ENCODE measurements around the gene UBE2O. TPM values are rescaled to one million over a fixed set of nuclear protein-coding genes. Genes with fewer than 3 reads are reported as not detected.

Gene UBE2O
- total RNA-seq, 1 experiment from 2014 or later: 57.4 TPM

- no peaks in the 10 kb centered on the region for H3K9me3 ChIP-seq (ENCODE audit: low read depth, low read length, poor library complexity, severe bottlenecking)
- no TSS peak for BruUV-seq (replicated peaks)
- intact Hi-C loops (cut with micrococcal nuclease; ENCODE audit: unreplicated experiment): loop anchor here (5.0 kb wide), 1 partner anchor 198 kb away; no protein-coding TSS in a partner anchor
- ChIA-PET CTCF (no interaction called here), POLR2A (ENCODE audit: low non-redundant PET) (no interaction called here)
- H3K27me3 ChIP-seq (replicated peaks; ENCODE audit: insufficient read depth, low read depth, low read length, poor library complexity): no peaks in the 10 kb centered on the region
- TF ChIP-seq CTCF (conservative IDR thresholded peaks at IDR 0.05; ENCODE audit: low read depth, low read length): no peak
- TF ChIP-seq EZH2 (IDR thresholded peaks at IDR 0.05; ENCODE audit: borderline replicate concordance, low read depth, low read length, poor library complexity, severe bottlenecking): no peak
- DNase-seq (ENCODE audit: low spot score): no peak
- H3K4me1 ChIP-seq (ENCODE audit: insufficient read depth, low read length, poor library complexity, severe bottlenecking): peaks cover 51% of the 10 kb centered on the region
- H3K36me3 ChIP-seq (ENCODE audit: insufficient read depth, low read length, poor library complexity, severe bottlenecking): no peaks in the 10 kb centered on the region
- peak overlapping the region; percentile 44 for H3K27ac ChIP-seq (ENCODE audit: low read depth, low read length, poor library complexity, severe bottlenecking)
- peak overlapping the region; percentile 69 for H3K4me3 ChIP-seq (ENCODE audit: low read depth, low read length, poor library complexity, severe bottlenecking)
Observed at GRCh38 chr17:76500747-76501017, 47.7 kb upstream of the UBE2O start.

GRCh38 chr17:76500074-76500746, 47.3 kb upstream of the UBE2O start:
- ChIA-PET POLR2A (ENCODE audit: low non-redundant PET) (interaction anchor here (0.8 kb wide), 1 partner anchor 19 kb away, joined by 3 read pairs; no protein-coding TSS in a partner anchor), CTCF (interaction anchor here (0.5 kb wide), 1 partner anchor 35 kb away, joined by 7 read pairs; no protein-coding TSS in a partner anchor)
- H3K9me3 ChIP-seq (ENCODE audit: low read depth, low read length, poor library complexity, severe bottlenecking): no peaks in the 10 kb centered on the region
- intact Hi-C loops (cut with micrococcal nuclease; ENCODE audit: unreplicated experiment): loop anchor here (5.0 kb wide), 1 partner anchor 198 kb away; no protein-coding TSS in a partner anchor
- no peak for DNase-seq (ENCODE audit: low spot score)
- peaks cover 52% of the 10 kb centered on the region for H3K4me1 ChIP-seq (ENCODE audit: insufficient read depth, low read length, poor library complexity, severe bottlenecking)
- TF ChIP-seq EZH2 (IDR thresholded peaks at IDR 0.05; ENCODE audit: borderline replicate concordance, low read depth, low read length, poor library complexity, severe bottlenecking) (no peak), CTCF (conservative IDR thresholded peaks at IDR 0.05; ENCODE audit: low read depth, low read length) (no peak)
- H3K36me3 ChIP-seq (ENCODE audit: insufficient read depth, low read length, poor library complexity, severe bottlenecking): no peaks in the 10 kb centered on the region
- H3K4me3 ChIP-seq (ENCODE audit: low read depth, low read length, poor library complexity, severe bottlenecking): peak overlapping the region; percentile 69
- no TSS peak for BruUV-seq (replicated peaks)
- H3K27ac ChIP-seq (ENCODE audit: low read depth, low read length, poor library complexity, severe bottlenecking): no peak overlapping the region
- no peaks in the 10 kb centered on the region for H3K27me3 ChIP-seq (replicated peaks; ENCODE audit: insufficient read depth, low read depth, low read length, poor library complexity)

GRCh38 chr17:76499267-76499667, 46.3 kb upstream of the UBE2O start:
- Histone ChIP-seq H3K9me3 (ENCODE audit: low read depth, low read length, poor library complexity, severe bottlenecking) (no peaks in the 10 kb centered on the region), H3K27me3 (replicated peaks; ENCODE audit: insufficient read depth, low read depth, low read length, poor library complexity) (no peaks in the 10 kb centered on the region), H3K4me1 (ENCODE audit: insufficient read depth, low read length, poor library complexity, severe bottlenecking) (peaks cover 52% of the 10 kb centered on the region), H3K4me3 (ENCODE audit: low read depth, low read length, poor library complexity, severe bottlenecking) (no peak overlapping the region), H3K36me3 (ENCODE audit: insufficient read depth, low read length, poor library complexity, severe bottlenecking) (no peaks in the 10 kb centered on the region), H3K27ac (ENCODE audit: low read depth, low read length, poor library complexity, severe bottlenecking) (no peak overlapping the region)
- ChIA-PET CTCF (no interaction called here), POLR2A (ENCODE audit: low non-redundant PET) (interaction anchor here (0.8 kb wide), 1 partner anchor 18 kb away, joined by 3 read pairs; no protein-coding TSS in a partner anchor)
- no TSS peak for BruUV-seq (replicated peaks)
- DNase-seq (ENCODE audit: low spot score): no peak
- intact Hi-C loops (cut with micrococcal nuclease; ENCODE audit: unreplicated experiment): no loop called here
- TF ChIP-seq EZH2 (IDR thresholded peaks at IDR 0.05; ENCODE audit: borderline replicate concordance, low read depth, low read length, poor library complexity, severe bottlenecking) (no peak), CTCF (conservative IDR thresholded peaks at IDR 0.05; ENCODE audit: low read depth, low read length) (no peak)
